Caki2 (cell line): Measurements from ENCODE around the gene FBXW8. TPM values are rescaled to one million over a fixed set of nuclear protein-coding genes. Genes with fewer than 3 reads are reported as not detected.
A peak's percentile ranks its signal among the peaks of the same experiment; 100 is the strongest.

Experiments used
- DNase-seq: peaks from one replicate; pipeline ENCODE4 v3.0.0-alpha.2; 2015; ENCODE audit warnings: low read depth
- in situ Hi-C: cut with HindIII; loops from 2 replicates; pipeline ENCODE4 v1.10.0; 2016; ENCODE audit warnings: low sequenced_read_pairs, low pct_unique_long_range_greater_than_20kb, mixed read lengths
- total RNA-seq: library from RNA; depleted of rRNA; stranded (reverse); fragments of >200 nt; shearing (Covaris generic); gene quantifications from 2 replicates; pipeline ENCODE4 v1.2.3, GENCODE V29; 2014; ENCODE audit warnings: low replicate concordance

FBXW8 gene
- total RNA-seq, 1 experiment from 2014 or later, result 20.9 TPM

DNA sequence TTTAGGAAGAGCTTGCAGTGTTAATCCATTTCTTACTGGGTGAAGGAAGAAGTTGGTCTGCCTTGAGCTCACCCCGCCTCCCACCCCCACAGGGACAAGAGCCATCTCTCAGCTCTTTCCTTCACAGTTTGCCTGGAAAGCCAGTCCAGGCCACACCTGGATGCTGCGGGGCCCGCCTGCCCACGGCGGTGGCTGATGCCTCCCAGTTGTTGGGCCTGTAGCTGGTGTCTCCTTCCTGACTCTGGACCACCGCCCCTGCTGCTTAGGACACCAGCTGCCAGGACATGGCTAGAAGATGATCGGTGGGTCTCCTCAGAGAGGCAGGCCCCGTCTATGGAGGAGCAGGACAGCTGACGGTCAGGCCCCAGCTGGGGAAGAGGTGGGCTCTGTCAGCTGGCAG is 95.6 kb downstream of the FBXW8 start:
- in situ Hi-C loops, result no loop called here

DNA sequence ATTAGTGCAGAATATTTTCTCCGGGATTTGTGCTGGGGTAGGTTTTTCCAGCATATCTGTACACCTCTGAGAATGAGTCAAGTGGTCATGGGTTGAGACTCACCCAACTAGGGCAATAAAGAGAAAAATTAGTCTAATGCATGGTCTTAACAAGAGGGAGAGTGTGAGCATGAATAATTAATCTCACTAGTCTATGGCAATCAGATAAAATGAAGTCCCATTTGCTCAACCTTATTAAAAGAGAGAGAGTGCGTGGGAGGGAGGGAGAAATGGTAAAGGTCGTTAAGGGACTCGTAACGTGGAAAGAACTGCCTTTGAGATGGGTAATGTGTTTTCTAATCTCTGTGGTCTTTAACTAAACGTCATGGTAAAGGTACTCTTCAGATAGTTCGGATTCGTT is 96.8 kb downstream of the FBXW8 start:
- in situ Hi-C loops, result no loop called here
- DNase-seq, result no peak

More for the DNA sequence above, 95.6 kb downstream of the FBXW8 start:
- DNase-seq, result no peak

DNA sequence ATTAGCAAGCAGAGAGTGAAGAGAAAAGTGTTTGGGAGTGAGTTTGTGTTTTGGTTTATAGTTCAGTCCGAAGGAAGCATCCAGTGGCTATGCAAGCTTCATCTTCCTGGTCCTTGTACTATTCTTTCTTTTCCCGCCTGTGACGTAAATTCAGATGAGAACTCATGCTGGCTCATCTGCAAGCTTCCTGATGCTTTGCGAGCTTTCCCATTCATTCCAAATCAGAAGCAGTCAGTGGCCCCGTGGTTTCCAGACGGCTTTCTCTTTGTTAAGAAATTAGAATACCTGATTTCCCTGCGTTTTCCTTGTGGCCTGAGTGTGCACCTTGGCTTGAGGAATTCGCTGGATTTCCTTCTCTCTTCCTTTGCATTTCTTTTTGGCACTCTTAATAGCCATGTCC is 99.0 kb downstream of the FBXW8 start:
- in situ Hi-C loops, result no loop called here
- DNase-seq, result no peak

DNA sequence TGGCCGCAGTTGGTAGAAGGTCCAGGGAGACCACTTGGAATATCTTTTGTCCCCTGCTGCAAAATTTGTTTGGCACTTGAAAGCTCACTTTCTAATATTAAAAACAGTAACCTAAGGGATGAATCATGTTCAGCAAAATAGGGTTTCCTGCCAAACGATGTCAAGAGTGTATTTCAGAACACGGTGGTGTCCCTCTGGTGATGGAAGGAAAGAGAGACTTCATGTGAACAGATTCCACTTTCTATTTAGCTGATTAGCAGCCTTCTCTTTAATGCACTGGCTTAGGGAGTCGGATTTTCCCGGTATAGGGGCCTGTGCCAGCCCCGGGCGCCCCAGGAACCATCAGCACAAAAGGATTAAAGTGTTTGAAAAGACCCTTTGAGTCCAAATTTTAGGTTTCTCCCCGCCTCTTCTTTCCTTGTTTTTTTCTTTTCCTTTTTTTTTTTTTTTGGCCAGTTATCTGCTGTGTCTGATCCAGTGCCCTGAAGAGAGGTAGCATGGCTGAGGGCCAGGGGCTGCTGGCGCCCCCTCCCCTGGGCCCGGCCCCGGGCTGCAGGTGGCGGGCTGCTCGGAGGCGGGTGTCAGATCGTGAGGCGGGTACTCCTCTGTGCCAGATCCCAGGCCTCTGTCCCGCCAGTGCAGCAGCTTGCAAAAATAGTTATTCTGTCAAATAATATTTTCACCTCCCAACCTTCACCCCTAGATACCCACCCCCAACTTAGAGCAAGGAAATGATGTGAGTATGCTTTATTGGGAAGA is 100.1 kb downstream of the FBXW8 start:
- in situ Hi-C loops, result no loop called here
- DNase-seq, result no peak

DNA sequence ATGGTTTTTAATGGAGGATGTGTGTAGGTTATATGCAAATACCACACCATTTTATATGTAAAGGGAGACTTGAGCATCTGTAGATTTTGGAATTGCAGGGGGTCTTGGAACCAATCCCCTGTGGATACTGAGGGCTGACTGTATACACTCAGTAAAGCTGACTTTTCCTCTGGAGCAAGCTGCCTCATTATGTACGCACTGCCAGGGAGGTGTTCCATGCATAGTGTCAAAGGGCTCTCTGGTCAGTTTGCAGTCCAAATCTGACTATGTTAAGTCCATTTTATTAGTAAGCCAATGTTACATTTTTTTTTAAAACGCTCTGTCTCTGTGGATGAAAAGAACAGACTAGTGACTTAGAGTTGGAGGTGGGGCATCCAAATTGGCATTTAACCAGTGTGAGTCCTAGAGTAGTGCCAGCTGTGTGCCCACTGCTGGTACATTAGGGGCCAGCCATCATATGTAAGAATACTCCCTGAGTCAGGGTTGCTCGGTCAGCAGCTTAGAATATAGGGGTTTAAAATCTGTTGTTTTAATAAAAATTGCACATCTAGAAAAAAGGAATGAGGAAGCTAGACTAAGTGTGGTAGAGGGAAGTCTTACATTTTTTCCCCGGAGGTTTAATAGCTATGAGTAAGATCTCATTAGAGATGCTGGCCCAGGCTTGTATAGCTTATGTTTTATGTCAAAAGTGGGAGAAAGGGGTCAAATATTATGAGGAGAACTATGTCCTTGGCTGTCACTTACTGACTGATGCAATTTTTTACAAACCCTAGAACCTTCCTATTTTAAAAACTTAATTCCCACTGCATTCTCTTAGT is 101.4 kb downstream of the FBXW8 start:
- in situ Hi-C loops, result no loop called here
- DNase-seq, result no peak

DNA sequence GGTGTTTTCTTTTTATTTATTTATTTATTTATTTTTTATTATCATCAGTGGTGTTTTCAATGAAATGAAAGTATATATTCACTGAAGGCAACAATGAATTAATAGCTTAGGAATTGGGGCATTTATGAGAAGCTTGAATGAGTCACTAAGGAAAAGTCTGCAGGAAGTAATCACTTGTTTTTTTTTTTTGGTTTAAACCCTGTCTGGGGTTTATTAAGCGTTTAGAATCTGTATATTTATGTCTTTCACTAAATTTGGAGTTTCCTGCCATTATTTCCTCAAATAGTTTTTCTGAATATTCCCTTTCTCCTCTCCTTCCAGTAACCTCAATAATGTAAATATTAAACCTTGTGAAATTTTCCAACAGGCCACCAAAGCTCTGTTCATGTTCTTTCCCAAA is 103.0 kb downstream of the FBXW8 start:
- in situ Hi-C loops, result no loop called here
- DNase-seq, result no peak

DNA sequence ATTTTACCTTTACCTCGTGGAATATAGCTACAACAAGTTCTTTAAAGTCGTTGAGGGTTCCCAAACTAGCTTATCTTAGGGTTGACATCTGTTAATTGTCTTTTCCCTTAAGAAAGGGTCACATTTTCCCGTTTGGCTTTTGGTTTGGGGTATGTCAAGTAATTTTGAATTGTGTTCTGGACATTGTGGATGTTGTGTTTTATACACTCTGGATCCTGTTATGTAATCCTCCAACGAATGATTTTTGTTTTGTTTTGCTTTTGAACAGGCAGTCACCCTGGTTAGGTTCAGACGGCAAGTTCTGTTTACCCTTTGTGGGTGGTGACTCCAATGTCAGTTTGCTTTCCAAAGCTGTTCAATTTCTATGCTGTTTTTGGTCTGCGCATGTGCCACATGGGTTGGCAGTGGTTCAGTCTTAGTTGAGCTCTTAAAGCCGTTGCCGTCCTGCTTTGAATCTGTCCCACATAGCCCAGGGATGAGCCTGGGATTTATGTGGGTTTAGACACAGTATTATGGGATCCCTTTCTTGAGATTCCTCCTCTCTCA is 103.7 kb downstream of the FBXW8 start:
- in situ Hi-C loops, result no loop called here
- DNase-seq, result no peak

DNA sequence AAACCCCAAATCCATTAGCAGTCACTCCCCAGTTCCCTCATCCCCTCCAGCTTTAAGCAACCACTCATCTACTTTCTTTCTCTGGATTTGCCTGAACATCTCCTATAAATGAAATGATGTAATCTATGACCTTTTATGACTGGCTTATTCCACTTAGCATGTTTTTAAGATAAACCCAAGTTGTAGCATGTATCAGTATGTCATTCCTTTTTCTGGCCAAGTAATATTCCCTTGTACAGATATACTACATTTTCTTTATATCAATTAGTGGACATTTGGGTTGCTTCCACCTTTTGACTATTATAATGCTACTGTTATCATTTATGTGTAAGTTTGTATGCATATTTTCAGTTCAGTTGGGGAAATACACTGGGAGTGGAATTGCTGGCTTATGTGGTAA is 105.1 kb downstream of the FBXW8 start:
- no peak for DNase-seq
- in situ Hi-C loops, result no loop called here

DNA sequence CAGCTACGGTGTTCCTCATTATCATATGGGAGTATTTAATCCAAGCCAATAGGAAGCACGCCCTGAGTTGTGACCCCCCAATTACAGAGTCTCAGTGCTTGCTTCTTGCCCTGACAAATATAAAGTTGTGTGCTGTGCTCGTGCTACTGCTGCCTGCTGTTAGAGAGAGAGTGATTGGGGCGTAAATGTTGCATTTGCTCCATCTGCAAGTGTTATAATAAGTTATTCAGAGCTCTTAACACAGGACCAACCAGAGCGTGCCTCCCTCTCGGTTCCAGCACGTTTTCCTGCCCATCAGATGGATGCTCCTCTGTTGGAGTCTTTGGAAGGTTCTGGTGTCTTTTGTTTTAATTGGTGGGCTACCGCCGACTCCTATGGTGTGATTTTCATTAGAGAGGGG is 107.1 kb downstream of the FBXW8 start:
- no peak for DNase-seq
- in situ Hi-C loops, result no loop called here

DNA sequence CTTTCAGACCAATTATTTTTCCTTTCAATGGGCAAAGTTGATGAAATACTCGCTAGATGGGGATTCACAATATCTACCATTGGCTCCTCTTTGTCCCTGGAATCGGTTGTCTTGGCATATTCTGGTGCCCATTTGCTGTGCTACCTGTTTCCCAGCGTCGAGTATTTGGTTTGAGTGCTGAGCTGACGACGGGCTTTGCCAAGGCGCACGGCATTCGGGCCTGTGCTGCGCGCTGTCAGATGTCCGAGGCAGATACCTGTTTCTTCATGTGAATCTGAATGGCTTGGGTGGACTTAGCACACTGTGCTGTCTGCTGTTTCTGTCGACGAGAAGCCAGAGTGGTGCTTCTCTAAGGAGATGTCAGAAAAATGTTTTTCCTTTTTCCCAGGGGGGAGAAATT is 107.5 kb downstream of the FBXW8 start:
- no peak for DNase-seq
- in situ Hi-C loops, result no loop called here

DNA sequence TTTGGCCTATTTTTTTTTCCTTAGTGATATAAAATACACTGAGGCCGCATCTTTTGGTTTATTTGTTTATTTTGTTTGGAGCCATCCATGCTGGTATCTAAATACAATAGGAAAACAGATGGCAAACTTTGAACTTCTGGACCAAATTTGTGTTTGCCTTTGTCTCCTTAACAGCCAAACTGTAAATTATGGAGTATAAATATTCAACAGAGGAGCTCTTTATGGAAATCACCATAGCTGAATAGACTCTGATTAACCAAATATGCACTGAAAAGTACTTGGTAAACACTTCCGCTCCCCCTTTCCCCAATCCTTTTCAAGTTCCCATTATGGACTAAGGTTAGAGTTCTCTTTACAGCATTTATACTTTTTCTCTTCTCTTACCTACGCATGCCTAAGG is 107.9 kb downstream of the FBXW8 start:
- in situ Hi-C loops, result no loop called here
- no peak for DNase-seq

DNA sequence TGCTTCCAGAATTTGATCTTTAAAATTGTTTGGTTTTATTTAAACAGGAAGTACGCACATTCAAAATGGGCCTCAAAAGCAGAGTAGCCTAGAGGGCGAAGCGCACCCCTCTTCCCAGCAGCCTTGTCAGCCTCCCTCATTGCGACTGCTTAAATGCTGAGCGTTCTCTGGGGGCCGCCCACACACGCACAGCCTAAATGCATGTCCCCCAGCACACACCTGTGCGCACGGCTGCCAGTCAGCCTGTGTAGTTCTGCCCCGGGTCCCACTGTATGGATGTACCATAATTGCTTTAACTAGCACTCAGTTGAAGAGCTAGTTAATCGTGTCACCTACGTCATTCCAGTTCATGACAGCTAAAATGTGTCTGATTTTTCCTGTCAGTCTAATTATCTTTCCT is 109.1 kb downstream of the FBXW8 start:
- DNase-seq, result no peak
- in situ Hi-C loops, result no loop called here

DNA sequence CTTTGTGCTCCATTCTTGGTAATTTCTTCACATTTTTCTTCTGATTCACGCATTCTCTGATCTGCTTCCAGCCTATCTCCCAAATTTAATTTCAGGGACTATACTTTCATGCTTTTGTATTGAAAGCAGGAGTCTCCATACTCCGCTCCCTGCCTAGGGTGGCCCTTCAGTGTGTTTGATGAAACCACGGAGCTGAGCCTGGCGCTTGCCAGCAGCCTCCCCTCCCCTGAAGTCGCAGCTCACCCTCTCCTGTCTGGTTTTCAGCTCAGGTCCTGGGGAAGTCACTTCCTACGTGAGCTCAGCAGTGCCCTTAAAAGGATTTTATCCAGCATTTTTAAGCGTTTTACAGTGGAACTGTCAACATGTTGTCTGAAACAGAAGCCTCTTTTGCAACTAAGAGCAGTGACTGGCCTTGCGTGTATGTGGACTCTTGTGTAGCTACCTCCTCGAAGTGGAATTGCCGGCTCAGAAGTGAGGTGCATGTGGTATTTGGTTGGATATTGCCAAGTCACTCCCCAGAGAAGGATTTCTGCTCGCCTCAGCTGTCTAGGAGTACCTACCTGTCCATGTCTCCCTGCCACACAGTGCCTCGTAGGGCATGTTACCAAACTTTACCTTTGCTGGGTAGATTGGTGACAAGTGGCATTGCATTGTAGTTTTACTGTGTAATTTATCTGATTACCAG is 109.9 kb downstream of the FBXW8 start:
- in situ Hi-C loops, result no loop called here
- no peak for DNase-seq

DNA sequence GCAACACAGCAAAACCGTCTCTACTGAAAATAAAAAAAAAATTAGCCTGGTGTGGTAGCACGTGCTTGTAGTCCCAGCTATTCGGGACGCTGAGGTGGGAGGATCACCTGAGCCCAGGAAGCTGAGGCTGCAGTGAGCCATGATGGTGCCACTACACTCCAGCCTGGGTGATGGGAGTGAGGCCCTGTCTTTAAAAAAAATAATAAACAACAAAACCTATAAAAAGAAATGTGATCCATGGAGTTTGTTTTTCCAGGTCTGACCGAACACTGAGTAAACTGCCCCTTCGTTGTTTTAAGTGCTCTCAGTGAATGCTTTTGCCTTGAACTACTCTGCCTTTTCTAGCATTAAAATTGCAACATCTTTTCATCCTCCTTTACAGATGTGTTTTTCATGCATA is 111.7 kb downstream of the FBXW8 start:
- in situ Hi-C loops, result no loop called here
- no peak for DNase-seq

DNA sequence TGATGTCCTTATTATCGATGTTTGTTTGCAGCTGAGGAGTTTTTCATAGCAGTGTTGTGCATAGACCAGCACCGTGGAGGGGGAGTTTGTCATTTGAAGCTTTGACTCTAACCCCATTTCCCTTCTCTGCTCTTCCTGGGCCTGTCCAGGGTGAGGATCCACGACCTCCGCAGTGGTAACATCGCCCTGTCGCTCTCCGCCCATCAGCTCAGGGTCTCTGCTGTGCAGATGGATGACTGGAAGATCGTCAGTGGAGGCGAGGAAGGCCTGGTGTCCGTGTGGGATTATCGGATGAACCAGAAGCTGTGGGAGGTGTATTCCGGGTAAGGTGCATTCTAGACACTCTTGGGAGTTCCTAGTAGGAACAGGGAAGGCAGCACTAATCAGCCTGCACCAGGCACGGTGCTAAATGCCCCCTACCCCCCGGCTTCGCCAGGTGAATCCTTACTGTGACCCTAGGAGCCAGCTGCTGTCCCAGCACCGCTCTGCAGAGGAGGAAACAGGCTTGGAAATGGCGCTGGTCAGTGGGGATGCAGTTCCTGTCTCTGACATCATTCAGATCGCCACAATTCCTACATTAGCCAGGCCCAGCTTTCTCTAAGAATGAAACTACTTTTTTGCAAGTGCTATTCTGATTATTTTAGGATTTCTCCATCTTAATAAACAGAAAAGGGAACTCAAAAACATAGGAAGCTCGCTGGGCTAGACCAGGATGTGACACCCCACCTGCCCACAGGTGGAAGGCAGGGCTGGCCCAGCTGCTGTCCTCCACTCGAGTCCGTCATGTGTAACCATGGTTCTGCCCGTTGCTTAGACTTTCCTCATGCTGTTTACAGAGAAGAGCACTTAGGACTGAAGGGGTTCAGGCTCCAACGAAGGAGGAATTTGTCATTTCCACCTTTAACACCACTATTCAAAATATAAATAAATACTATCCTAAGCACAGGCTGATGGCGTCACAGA is 113.5 kb downstream of the FBXW8 start:
- DNase-seq, result no peak
- in situ Hi-C loops, result no loop called here

DNA sequence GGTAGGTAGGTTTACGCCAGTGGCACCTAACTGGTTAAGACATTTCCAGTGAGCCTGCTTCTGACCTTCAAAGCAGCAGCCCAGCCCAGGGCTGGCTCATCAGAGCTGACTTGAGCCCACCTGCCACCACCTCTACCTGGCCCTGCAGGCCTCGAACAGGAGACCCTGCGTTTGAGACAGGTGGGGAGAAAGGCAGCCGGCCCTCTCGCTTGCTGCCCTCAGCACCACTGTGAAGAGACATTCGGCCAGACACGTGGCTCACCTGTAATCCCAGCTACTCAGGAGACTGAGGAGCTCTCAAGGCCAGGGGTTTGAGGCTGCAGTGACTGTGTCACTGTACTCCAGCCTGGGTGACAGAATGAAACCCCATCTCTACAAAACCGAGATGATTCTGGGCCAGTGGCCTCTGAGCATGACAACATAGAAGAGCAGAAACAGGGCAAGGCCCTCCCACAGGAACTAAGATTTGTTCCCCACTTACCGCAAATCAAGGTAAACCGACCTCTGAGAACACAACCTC is 114.3 kb downstream of the FBXW8 start:
- no peak for DNase-seq
- in situ Hi-C loops, result no loop called here

DNA sequence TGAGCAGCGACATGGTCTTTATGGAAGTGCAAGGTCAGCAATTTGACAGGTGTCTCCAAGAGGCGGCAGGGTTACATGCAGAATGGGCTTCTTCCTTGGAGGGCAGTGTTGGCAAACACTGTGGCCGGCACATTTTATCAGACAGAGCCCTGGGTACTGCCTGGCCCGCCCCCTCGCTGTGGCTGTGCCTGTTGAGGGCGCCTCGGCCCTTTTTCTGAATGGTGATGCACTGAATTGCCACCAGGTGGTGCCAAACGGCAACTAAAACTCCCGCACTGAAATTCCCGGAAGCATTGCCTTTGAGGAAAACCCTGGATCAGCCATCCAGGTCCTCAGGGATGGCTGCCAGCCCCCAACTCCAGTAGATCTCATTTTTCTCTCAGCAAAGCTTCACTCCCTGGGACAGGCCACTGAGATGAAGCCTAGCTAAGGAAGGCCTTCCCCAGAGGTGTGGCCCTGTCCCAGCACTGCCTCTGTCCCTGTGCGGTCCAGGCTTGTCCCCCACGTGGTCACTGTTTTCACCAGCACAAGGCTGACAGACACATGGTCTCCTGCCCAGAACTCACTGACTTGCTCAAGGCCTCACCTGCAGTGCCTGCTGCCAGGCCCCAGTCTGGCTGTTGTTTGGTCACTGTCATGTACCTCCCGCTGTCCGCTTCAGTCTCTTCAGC is 114.9 kb downstream of the FBXW8 start:
- peak; percentile 64 for DNase-seq
- in situ Hi-C loops, result no loop called here
